ELR (cell line): Measurements from ENCODE around the gene THAP9.

Source experiments
- DNase-seq: peaks from one replicate; pipeline ENCODE4 v3.0.0-alpha.2; 2015; ENCODE audit warnings: low read depth

The THAP9 gene

GRCh38 chr4:82965763-82966162, 65.2 kb downstream of the THAP9 start:
- DNase-seq, result no peak

- no peak for DNase-seq
Measured at GRCh38 chr4:82968972-82969371, 68.4 kb downstream of the THAP9 start.

- DNase-seq, result no peak
Measured at GRCh38 chr4:82969414-82969813, 68.9 kb downstream of the THAP9 start.
